OCI-LY7 (cell line): ENCODE results near the gene TMEM150C.

Experiments used
- EZH2phosphoT487 ChIP-seq: fragments of 200-600 bp; sonication (generic); IDR thresholded peaks from 2 replicates; pipeline ENCODE4 v1.6.1; 2018; ENCODE audit warnings: low read depth, borderline replicate concordance, mild to moderate bottlenecking, mixed run types, antibody characterized with exemption, low read length, moderate library complexity, mixed read lengths
- TF ChIP-seq, protein P1 (sequence below): fragments of 200-600 bp; sonication (generic); conservative IDR thresholded peaks from 2 replicates; pipeline ENCODE4 v1.5.1; 2014; ENCODE audit warnings: mild to moderate bottlenecking, antibody characterized with exemption, low read length, moderate library complexity, mixed read lengths

GRCh38 chr4:82469791-82470345 lies 91.9 kb downstream of the TMEM150C start:
- TF ChIP-seq, protein P1, sequence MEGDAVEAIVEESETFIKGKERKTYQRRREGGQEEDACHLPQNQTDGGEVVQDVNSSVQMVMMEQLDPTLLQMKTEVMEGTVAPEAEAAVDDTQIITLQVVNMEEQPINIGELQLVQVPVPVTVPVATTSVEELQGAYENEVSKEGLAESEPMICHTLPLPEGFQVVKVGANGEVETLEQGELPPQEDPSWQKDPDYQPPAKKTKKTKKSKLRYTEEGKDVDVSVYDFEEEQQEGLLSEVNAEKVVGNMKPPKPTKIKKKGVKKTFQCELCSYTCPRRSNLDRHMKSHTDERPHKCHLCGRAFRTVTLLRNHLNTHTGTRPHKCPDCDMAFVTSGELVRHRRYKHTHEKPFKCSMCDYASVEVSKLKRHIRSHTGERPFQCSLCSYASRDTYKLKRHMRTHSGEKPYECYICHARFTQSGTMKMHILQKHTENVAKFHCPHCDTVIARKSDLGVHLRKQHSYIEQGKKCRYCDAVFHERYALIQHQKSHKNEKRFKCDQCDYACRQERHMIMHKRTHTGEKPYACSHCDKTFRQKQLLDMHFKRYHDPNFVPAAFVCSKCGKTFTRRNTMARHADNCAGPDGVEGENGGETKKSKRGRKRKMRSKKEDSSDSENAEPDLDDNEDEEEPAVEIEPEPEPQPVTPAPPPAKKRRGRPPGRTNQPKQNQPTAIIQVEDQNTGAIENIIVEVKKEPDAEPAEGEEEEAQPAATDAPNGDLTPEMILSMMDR: no peak
- TF ChIP-seq EZH2phosphoT487: no peak
